Gastrocnemius medialis (tissue), 4 donors: ENCODE measurements around the gene SPAG8.

Experiments
- POLR2A ChIP-seq, 2 donors: fragments of 450-650 bp; IDR thresholded peaks; one replicate each; pipeline ENCODE4 v1.6.1; 2017; ENCODE audit warnings: antibody characterized with exemption in 2 of 2, mild to moderate bottlenecking in 2 of 2, moderate library complexity in 2 of 2
- TF ChIP-seq, protein P1 (sequence below), 5 experiments: fragments of 450-650 bp in 3 of 5; fragments of 200-600 bp in 2 of 5; sonication (generic) in 2 of 5; IDR thresholded peaks in 4 of 5; conservative IDR thresholded peaks in 1 of 5; 1 replicate in 4 of 5; 2 replicates in 1 of 5; pipeline ENCODE4 v1.5.1; 2016 to 2019; ENCODE audit warnings: antibody characterized with exemption in 5 of 5, mild to moderate bottlenecking in 3 of 5, moderate library complexity in 3 of 5

DNA sequence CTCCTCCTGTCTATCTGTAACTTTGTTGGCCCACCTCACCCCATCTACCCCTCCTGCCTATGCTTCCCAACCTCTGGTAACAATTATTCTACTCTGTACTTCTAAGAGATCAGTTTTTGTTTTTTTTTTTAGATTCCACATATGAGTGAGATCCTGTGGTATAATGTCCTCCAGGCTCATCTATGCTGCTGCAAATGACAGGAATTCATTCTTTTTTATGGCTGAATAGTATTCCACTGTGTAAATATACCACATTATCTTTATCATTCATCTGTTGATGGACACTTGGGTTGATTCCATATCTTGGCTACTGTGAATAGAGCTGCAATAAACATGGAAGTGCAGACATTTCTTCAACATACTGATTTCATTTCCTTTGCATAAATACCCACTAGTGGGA is 28.6 kb downstream of the SPAG8 start:
- TF ChIP-seq, protein P1, sequence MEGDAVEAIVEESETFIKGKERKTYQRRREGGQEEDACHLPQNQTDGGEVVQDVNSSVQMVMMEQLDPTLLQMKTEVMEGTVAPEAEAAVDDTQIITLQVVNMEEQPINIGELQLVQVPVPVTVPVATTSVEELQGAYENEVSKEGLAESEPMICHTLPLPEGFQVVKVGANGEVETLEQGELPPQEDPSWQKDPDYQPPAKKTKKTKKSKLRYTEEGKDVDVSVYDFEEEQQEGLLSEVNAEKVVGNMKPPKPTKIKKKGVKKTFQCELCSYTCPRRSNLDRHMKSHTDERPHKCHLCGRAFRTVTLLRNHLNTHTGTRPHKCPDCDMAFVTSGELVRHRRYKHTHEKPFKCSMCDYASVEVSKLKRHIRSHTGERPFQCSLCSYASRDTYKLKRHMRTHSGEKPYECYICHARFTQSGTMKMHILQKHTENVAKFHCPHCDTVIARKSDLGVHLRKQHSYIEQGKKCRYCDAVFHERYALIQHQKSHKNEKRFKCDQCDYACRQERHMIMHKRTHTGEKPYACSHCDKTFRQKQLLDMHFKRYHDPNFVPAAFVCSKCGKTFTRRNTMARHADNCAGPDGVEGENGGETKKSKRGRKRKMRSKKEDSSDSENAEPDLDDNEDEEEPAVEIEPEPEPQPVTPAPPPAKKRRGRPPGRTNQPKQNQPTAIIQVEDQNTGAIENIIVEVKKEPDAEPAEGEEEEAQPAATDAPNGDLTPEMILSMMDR (IDR thresholded peaks at IDR 0.05 in 4 of 5, conservative IDR thresholded peaks at IDR 0.05 in 1 of 5), result no peak
- TF ChIP-seq POLR2A (IDR thresholded peaks at IDR 0.05), result no peak
